C4-2B (cell line): Measurements from ENCODE around the gene GRAP2.

Source experiments
- CTCF ChIP-seq: fragments of 450-650 bp; conservative IDR thresholded peaks from 2 replicates; pipeline ENCODE4 v1.5.1; 2017; ENCODE audit warnings: mild to moderate bottlenecking
- ZFX ChIP-seq: fragments of 450-650 bp; IDR thresholded peaks from 2 replicates; pipeline ENCODE4 v1.6.1; 2017

GRCh38 chr22:40001106-40001505 lies 100.2 kb downstream of the GRAP2 start:
- TF ChIP-seq CTCF (no peak), ZFX (no peak)
